ENCODE data around the gene LIN7A. TPM values are rescaled to one million over a fixed set of nuclear protein-coding genes. Genes with fewer than 3 reads are reported as not detected.

Gene LIN7A
- total RNA-seq, 1 experiment from 2014 or later, result 10.0 TPM

- no peaks in the 10 kb centered on the region for H3K9me3 ChIP-seq (ENCODE audit: low read depth, low read length, poor library complexity, severe bottlenecking)
- intact Hi-C loops (cut with micrococcal nuclease; ENCODE audit: unreplicated experiment), result no loop called here
- H3K27me3 ChIP-seq (replicated peaks; ENCODE audit: insufficient read depth, low read depth, low read length, poor library complexity), result no peaks in the 10 kb centered on the region
- no peak overlapping the region for H3K4me3 ChIP-seq (ENCODE audit: low read depth, low read length, poor library complexity, severe bottlenecking)
- H3K27ac ChIP-seq (ENCODE audit: low read depth, low read length, poor library complexity, severe bottlenecking), result no peak overlapping the region
- no peaks in the 10 kb centered on the region for H3K36me3 ChIP-seq (ENCODE audit: insufficient read depth, low read length, poor library complexity, severe bottlenecking)
- BruUV-seq (replicated peaks), result no TSS peak
- no peak for TF ChIP-seq EZH2 (IDR thresholded peaks at IDR 0.05; ENCODE audit: borderline replicate concordance, low read depth, low read length, poor library complexity, severe bottlenecking)
- TF ChIP-seq CTCF (conservative IDR thresholded peaks at IDR 0.05; ENCODE audit: low read depth, low read length), result no peak
- no peak for DNase-seq (ENCODE audit: low spot score)
- POLR2A ChIA-PET (ENCODE audit: low non-redundant PET), result no interaction called here
- H3K4me1 ChIP-seq (ENCODE audit: insufficient read depth, low read length, poor library complexity, severe bottlenecking), result no peaks in the 10 kb centered on the region
- CTCF ChIA-PET, result no interaction called here
Observed at GRCh38 chr12:80967565-80967964, 29.8 kb upstream of the LIN7A start.

GRCh38 chr12:80966001-80966400, 28.3 kb upstream of the LIN7A start:
- intact Hi-C loops (cut with micrococcal nuclease; ENCODE audit: unreplicated experiment), result no loop called here
- CTCF ChIA-PET, result no interaction called here
- no peak for DNase-seq (ENCODE audit: low spot score)

GRCh38 chr12:80958162-80958561, 20.4 kb upstream of the LIN7A start:
- no peak overlapping the region for H3K27ac ChIP-seq (ENCODE audit: low read depth, low read length, poor library complexity, severe bottlenecking)
- H3K27me3 ChIP-seq (replicated peaks; ENCODE audit: insufficient read depth, low read depth, low read length, poor library complexity), result no peaks in the 10 kb centered on the region
- no peak overlapping the region for H3K4me3 ChIP-seq (ENCODE audit: low read depth, low read length, poor library complexity, severe bottlenecking)
- DNase-seq (ENCODE audit: low spot score), result no peak
- H3K9me3 ChIP-seq (ENCODE audit: low read depth, low read length, poor library complexity, severe bottlenecking), result no peaks in the 10 kb centered on the region
- no peaks in the 10 kb centered on the region for H3K4me1 ChIP-seq (ENCODE audit: insufficient read depth, low read length, poor library complexity, severe bottlenecking)
- ChIA-PET CTCF (no interaction called here), POLR2A (ENCODE audit: low non-redundant PET) (no interaction called here)
- no peak for TF ChIP-seq CTCF (conservative IDR thresholded peaks at IDR 0.05; ENCODE audit: low read depth, low read length)
- TF ChIP-seq EZH2 (IDR thresholded peaks at IDR 0.05; ENCODE audit: borderline replicate concordance, low read depth, low read length, poor library complexity, severe bottlenecking), result no peak
- intact Hi-C loops (cut with micrococcal nuclease; ENCODE audit: unreplicated experiment), result no loop called here
- H3K36me3 ChIP-seq (ENCODE audit: insufficient read depth, low read length, poor library complexity, severe bottlenecking), result no peaks in the 10 kb centered on the region
- no TSS peak for BruUV-seq (replicated peaks)

More at GRCh38 chr12:80966001-80966400, 28.3 kb upstream of the LIN7A start:
- H3K27me3 ChIP-seq (replicated peaks; ENCODE audit: insufficient read depth, low read depth, low read length, poor library complexity), result no peaks in the 10 kb centered on the region
- no peaks in the 10 kb centered on the region for H3K4me1 ChIP-seq (ENCODE audit: insufficient read depth, low read length, poor library complexity, severe bottlenecking)
- no peak overlapping the region for H3K4me3 ChIP-seq (ENCODE audit: low read depth, low read length, poor library complexity, severe bottlenecking)
- no peak for TF ChIP-seq CTCF (conservative IDR thresholded peaks at IDR 0.05; ENCODE audit: low read depth, low read length)
- no peak for TF ChIP-seq EZH2 (IDR thresholded peaks at IDR 0.05; ENCODE audit: borderline replicate concordance, low read depth, low read length, poor library complexity, severe bottlenecking)
- H3K27ac ChIP-seq (ENCODE audit: low read depth, low read length, poor library complexity, severe bottlenecking), result no peak overlapping the region
- POLR2A ChIA-PET (ENCODE audit: low non-redundant PET), result no interaction called here
- no TSS peak for BruUV-seq (replicated peaks)
- H3K9me3 ChIP-seq (ENCODE audit: low read depth, low read length, poor library complexity, severe bottlenecking), result no peaks in the 10 kb centered on the region
- no peaks in the 10 kb centered on the region for H3K36me3 ChIP-seq (ENCODE audit: insufficient read depth, low read length, poor library complexity, severe bottlenecking)
